ENCODE measurements around the gene GPR156. TPM values are rescaled to one million over a fixed set of nuclear protein-coding genes. Genes with fewer than 3 reads are reported as not detected.

The GPR156 gene
- total and polyA plus RNA-seq, 3 experiments from 2014 or later = 0.04 TPM; not detected in 2

GRCh38 chr3:120286465-120286864 is 1.4 kb upstream of the GPR156 start:
- peaks cover 28 to 68% of the 10 kb centered on the region in 2 donors for H3K27me3 Mint-ChIP-seq

GRCh38 chr3:120285508-120285841 is 453 bp upstream of the GPR156 start:
- H3K27me3 Mint-ChIP-seq = peaks cover 28 to 73% of the 10 kb centered on the region in 2 donors
- CTCF ChIA-PET = no interaction called here
- Histone ChIP-seq H3K9me3 (ENCODE audit: low read length) (no peaks in the 10 kb centered on the region), H3K27ac (ENCODE audit: low read depth, low read length) (no peak overlapping the region), H3K4me1 (ENCODE audit: insufficient read depth, low read length) (no peaks in the 10 kb centered on the region), H3K36me3 (ENCODE audit: insufficient read depth, low read length) (no peaks in the 10 kb centered on the region), H3K27me3 (ENCODE audit: insufficient read depth, low read length, poor library complexity, severe bottlenecking) (peaks cover 23% of the 10 kb centered on the region), H3K4me3 (ENCODE audit: low read length) (no peak overlapping the region)
- H3K9me3 Mint-ChIP-seq = peaks cover 0 to 4% (median 0%) of the 10 kb centered on the region in 5 donors
- H3K36me3 Mint-ChIP-seq = peaks cover 0 to 10% (median 2%) of the 10 kb centered on the region in 3 donors
- peak overlapping the region in 3 of 7 donors; percentile 11 to 39 (median 12) for H3K4me3 Mint-ChIP-seq
- POLR2A ChIA-PET = no interaction called here
- no peak for DNase-seq
- H3K27ac Mint-ChIP-seq = no peak overlapping the region
- peaks cover 0 to 7% (median 5%) of the 10 kb centered on the region in 3 donors for H3K4me1 Mint-ChIP-seq

More at GRCh38 chr3:120286465-120286864, 1.4 kb upstream of the GPR156 start:
- DNase-seq = no peak
- H3K27me3 ChIP-seq (ENCODE audit: insufficient read depth, low read length, poor library complexity, severe bottlenecking) = peaks cover 23% of the 10 kb centered on the region
- Mint-ChIP-seq H3K36me3 (peaks cover 0 to 10% (median 2%) of the 10 kb centered on the region in 3 donors), H3K4me1 (peaks cover 0 to 7% (median 5%) of the 10 kb centered on the region in 3 donors), H3K9me3 (peaks cover 0 to 6% (median under 1%) of the 10 kb centered on the region in 5 donors), H3K4me3 (peak overlapping the region in 1 of 7 donors; percentile 43), H3K27ac (no peak overlapping the region)
- POLR2A ChIA-PET = no interaction called here
- H3K27ac ChIP-seq (ENCODE audit: low read depth, low read length) = no peak overlapping the region
- H3K36me3 ChIP-seq (ENCODE audit: insufficient read depth, low read length) = no peaks in the 10 kb centered on the region
- CTCF ChIA-PET = interaction anchor here (0.9 kb wide), 1 partner anchor 131 kb away, joined by 3 read pairs; no protein-coding TSS in a partner anchor
- no peak overlapping the region for H3K4me3 ChIP-seq (ENCODE audit: low read length)
- no peaks in the 10 kb centered on the region for H3K4me1 ChIP-seq (ENCODE audit: insufficient read depth, low read length)
- no peaks in the 10 kb centered on the region for H3K9me3 ChIP-seq (ENCODE audit: low read length)

GRCh38 chr3:120281261-120281660 is 3.8 kb downstream of the GPR156 start:
- peaks cover 21% of the 10 kb centered on the region for H3K27me3 ChIP-seq (ENCODE audit: insufficient read depth, low read length, poor library complexity, severe bottlenecking)
- no peaks in the 10 kb centered on the region for H3K4me1 ChIP-seq (ENCODE audit: insufficient read depth, low read length)
- no peak for DNase-seq
- POLR2A ChIA-PET = no interaction called here
- H3K27me3 Mint-ChIP-seq = peaks cover 22 to 73% of the 10 kb centered on the region in 2 donors
- CTCF ChIA-PET = no interaction called here
- H3K36me3 Mint-ChIP-seq = peaks cover 0 to 4% (median 2%) of the 10 kb centered on the region in 3 donors
- no peak overlapping the region for H3K27ac Mint-ChIP-seq
- H3K9me3 Mint-ChIP-seq = no peaks in the 10 kb centered on the region
- H3K4me1 Mint-ChIP-seq = peaks cover 0 to 5% (median 3%) of the 10 kb centered on the region in 3 donors
- H3K4me3 Mint-ChIP-seq = no peak overlapping the region
- H3K9me3 ChIP-seq (ENCODE audit: low read length) = no peaks in the 10 kb centered on the region
- no peak overlapping the region for H3K27ac ChIP-seq (ENCODE audit: low read depth, low read length)
- H3K36me3 ChIP-seq (ENCODE audit: insufficient read depth, low read length) = no peaks in the 10 kb centered on the region
- H3K4me3 ChIP-seq (ENCODE audit: low read length) = no peak overlapping the region

- no peaks in the 10 kb centered on the region for H3K4me1 ChIP-seq (ENCODE audit: insufficient read depth, low read length)
- no peaks in the 10 kb centered on the region for H3K9me3 ChIP-seq (ENCODE audit: low read length)
- H3K27me3 ChIP-seq (ENCODE audit: insufficient read depth, low read length, poor library complexity, severe bottlenecking) = peaks cover 14% of the 10 kb centered on the region
- no peak overlapping the region for H3K27ac Mint-ChIP-seq
- peaks cover 0 to 5% (median 3%) of the 10 kb centered on the region in 3 donors for H3K4me1 Mint-ChIP-seq
- no peaks in the 10 kb centered on the region for H3K36me3 ChIP-seq (ENCODE audit: insufficient read depth, low read length)
- ChIA-PET POLR2A (interaction anchor here (0.6 kb wide), 1 partner anchor 42 kb away, joined by 3 read pairs; no protein-coding TSS in a partner anchor), CTCF (no interaction called here)
- no peak overlapping the region for H3K4me3 ChIP-seq (ENCODE audit: low read length)
- peaks cover 23 to 75% of the 10 kb centered on the region in 2 donors for H3K27me3 Mint-ChIP-seq
- DNase-seq = no peak
- no peak overlapping the region for H3K4me3 Mint-ChIP-seq
- H3K36me3 Mint-ChIP-seq = peaks cover 0 to 4% (median 2%) of the 10 kb centered on the region in 3 donors
- H3K9me3 Mint-ChIP-seq = no peaks in the 10 kb centered on the region
- no peak overlapping the region for H3K27ac ChIP-seq (ENCODE audit: low read depth, low read length)
Observed at GRCh38 chr3:120280566-120280965, 4.5 kb downstream of the GPR156 start.

- H3K36me3 ChIP-seq (ENCODE audit: insufficient read depth, low read length) = no peaks in the 10 kb centered on the region
- Mint-ChIP-seq H3K36me3 (peaks cover 0 to 4% (median 2%) of the 10 kb centered on the region in 3 donors), H3K4me3 (no peak overlapping the region), H3K27ac (no peak overlapping the region), H3K27me3 (peaks cover 21 to 74% of the 10 kb centered on the region in 2 donors), H3K4me1 (peaks cover 0 to 5% (median 3%) of the 10 kb centered on the region in 3 donors), H3K9me3 (no peaks in the 10 kb centered on the region)
- no peaks in the 10 kb centered on the region for H3K9me3 ChIP-seq (ENCODE audit: low read length)
- POLR2A ChIA-PET = interaction anchor here (0.6 kb wide), 1 partner anchor 43 kb away, joined by 3 read pairs; no protein-coding TSS in a partner anchor
- no peak overlapping the region for H3K27ac ChIP-seq (ENCODE audit: low read depth, low read length)
- H3K27me3 ChIP-seq (ENCODE audit: insufficient read depth, low read length, poor library complexity, severe bottlenecking) = peaks cover 12% of the 10 kb centered on the region
- H3K4me1 ChIP-seq (ENCODE audit: insufficient read depth, low read length) = no peaks in the 10 kb centered on the region
- CTCF ChIA-PET = no interaction called here
- H3K4me3 ChIP-seq (ENCODE audit: low read length) = no peak overlapping the region
- no peak for DNase-seq
Observed at GRCh38 chr3:120280026-120280425, 5.0 kb downstream of the GPR156 start.

- Histone ChIP-seq H3K4me1 (ENCODE audit: insufficient read depth, low read length) (no peaks in the 10 kb centered on the region), H3K27ac (ENCODE audit: low read depth, low read length) (no peak overlapping the region), H3K4me3 (ENCODE audit: low read length) (no peak overlapping the region), H3K36me3 (ENCODE audit: insufficient read depth, low read length) (no peaks in the 10 kb centered on the region), H3K27me3 (ENCODE audit: insufficient read depth, low read length, poor library complexity, severe bottlenecking) (no peaks in the 10 kb centered on the region), H3K9me3 (ENCODE audit: low read length) (no peaks in the 10 kb centered on the region)
- H3K4me1 Mint-ChIP-seq = no peaks in the 10 kb centered on the region
- no peak overlapping the region for H3K4me3 Mint-ChIP-seq
- DNase-seq = no peak
- peaks cover 0 to 4% (median 0%) of the 10 kb centered on the region in 3 donors for H3K36me3 Mint-ChIP-seq
- POLR2A ChIA-PET = no interaction called here
- H3K27ac Mint-ChIP-seq = no peak overlapping the region
- H3K27me3 Mint-ChIP-seq = peaks cover 13 to 55% of the 10 kb centered on the region in 2 donors
- CTCF ChIA-PET = no interaction called here
- no peaks in the 10 kb centered on the region for H3K9me3 Mint-ChIP-seq
Observed at GRCh38 chr3:120276767-120277166, 8.3 kb downstream of the GPR156 start.

GRCh38 chr3:120275618-120276017 is 9.4 kb downstream of the GPR156 start:
- no peak overlapping the region for H3K27ac ChIP-seq (ENCODE audit: low read depth, low read length)
- Mint-ChIP-seq H3K9me3 (no peaks in the 10 kb centered on the region), H3K36me3 (peaks cover 0 to 4% (median 0%) of the 10 kb centered on the region in 3 donors), H3K27me3 (peaks cover 13 to 45% of the 10 kb centered on the region in 2 donors), H3K4me1 (no peaks in the 10 kb centered on the region), H3K27ac (no peak overlapping the region), H3K4me3 (no peak overlapping the region)
- POLR2A ChIA-PET = no interaction called here
- DNase-seq = no peak
- no peaks in the 10 kb centered on the region for H3K36me3 ChIP-seq (ENCODE audit: insufficient read depth, low read length)
- no peak overlapping the region for H3K4me3 ChIP-seq (ENCODE audit: low read length)
- CTCF ChIA-PET = no interaction called here
- no peaks in the 10 kb centered on the region for H3K9me3 ChIP-seq (ENCODE audit: low read length)
- H3K27me3 ChIP-seq (ENCODE audit: insufficient read depth, low read length, poor library complexity, severe bottlenecking) = no peaks in the 10 kb centered on the region
- H3K4me1 ChIP-seq (ENCODE audit: insufficient read depth, low read length) = no peaks in the 10 kb centered on the region

GRCh38 chr3:120274739-120275167 is 10.3 kb downstream of the GPR156 start:
- Histone ChIP-seq H3K4me3 (ENCODE audit: low read length) (no peak overlapping the region), H3K4me1 (ENCODE audit: insufficient read depth, low read length) (no peaks in the 10 kb centered on the region), H3K36me3 (ENCODE audit: insufficient read depth, low read length) (no peaks in the 10 kb centered on the region), H3K27me3 (ENCODE audit: insufficient read depth, low read length, poor library complexity, severe bottlenecking) (no peaks in the 10 kb centered on the region), H3K9me3 (ENCODE audit: low read length) (no peaks in the 10 kb centered on the region), H3K27ac (ENCODE audit: low read depth, low read length) (no peak overlapping the region)
- ChIA-PET POLR2A (no interaction called here), CTCF (no interaction called here)
- H3K27ac Mint-ChIP-seq = peak overlapping the region in 1 of 8 donors; percentile 8
- peaks cover 13 to 41% of the 10 kb centered on the region in 2 donors for H3K27me3 Mint-ChIP-seq
- DNase-seq = no peak
- H3K36me3 Mint-ChIP-seq = peaks cover 0 to 4% (median 0%) of the 10 kb centered on the region in 3 donors
- H3K4me1 Mint-ChIP-seq = no peaks in the 10 kb centered on the region
- no peaks in the 10 kb centered on the region for H3K9me3 Mint-ChIP-seq
- H3K4me3 Mint-ChIP-seq = no peak overlapping the region
